K562 (cell line): ENCODE data around the gene SLC30A7.

Experiments
- NCOR1 ChIP-seq: fragments of 450-650 bp; IDR thresholded peaks from 2 replicates; pipeline ENCODE4 v1.6.1; 2016; ENCODE audit warnings: mild to moderate bottlenecking, moderate library complexity
- REST ChIP-seq, 2 experiments: fragments of 450-650 bp; formaldehyde crosslinking in 1 of 2; IDR thresholded peaks; 2 replicates each; pipeline versions ENCODE4 v1.4.0 to v1.6.1; 2014 to 2020; ENCODE audit warnings: mild to moderate bottlenecking in 2 of 2, borderline replicate concordance in 1 of 2, low read depth in 1 of 2
- TGIF2 ChIP-seq: sonication (generic); formaldehyde crosslinking; IDR thresholded peaks from 2 replicates; pipeline ENCODE4 v1.8.1; 2022; ENCODE audit warnings: mild to moderate bottlenecking, missing genetic modification reagents, moderate library complexity
- ZNF586 ChIP-seq: fragments of 450-650 bp; formaldehyde crosslinking; conservative IDR thresholded peaks from 2 replicates; pipeline ENCODE4 v1.4.0; 2020; ENCODE audit warnings: mild to moderate bottlenecking, moderate library complexity
- ZNF707 ChIP-seq: fragments of 250-450 bp; sonication (Bioruptor Pico); conservative IDR thresholded peaks from 2 replicates; pipeline ENCODE4 v1.8.0; 2022; ENCODE audit warnings: inconsistent platforms, mild to moderate bottlenecking, moderate library complexity
- TF ChIP-seq, protein P1 (sequence below), 3 experiments: IDR thresholded peaks in 2 of 3; conservative IDR thresholded peaks in 1 of 3; 2 replicates each; pipeline ENCODE4 v1.5.1; 2011 to 2012; ENCODE audit warnings: low read length in 3 of 3, mild to moderate bottlenecking in 3 of 3, control low read depth in 2 of 3, improper control_type of control experiment in 1 of 3, inconsistent platforms in 1 of 3, low read depth in 1 of 3, mixed read lengths in 1 of 3, moderate library complexity in 1 of 3; ENCODE audit not compliant: insufficient read depth in 2 of 3

DNA sequence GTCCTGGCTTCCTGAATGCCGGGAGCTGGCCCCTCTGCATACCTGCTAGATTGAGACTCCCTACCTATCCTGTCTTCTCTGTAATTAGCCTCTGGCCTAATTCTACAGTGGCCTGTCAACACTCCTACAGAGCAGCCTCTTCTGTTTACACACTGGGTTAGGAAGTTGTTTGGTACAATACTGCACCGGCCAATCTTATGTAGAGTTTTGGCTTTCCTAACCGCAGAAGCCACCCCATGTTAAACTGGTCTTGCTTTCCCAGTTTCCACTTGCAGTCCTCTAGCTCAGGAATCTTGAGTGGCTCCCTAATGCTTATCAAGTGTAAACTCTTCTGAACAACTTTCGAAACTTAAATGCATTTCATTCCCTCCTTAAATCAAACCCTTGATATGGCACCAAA is 86.9 kb downstream of the SLC30A7 start:
- TF ChIP-seq TGIF2 (CRISPR knock-in tag) (no peak), REST (IDR thresholded peaks at IDR 0.05; ENCODE audit: borderline replicate concordance) (no peak), REST (CRISPR knock-in tag; IDR thresholded peaks at IDR 0.05; ENCODE audit: low read depth) (no peak), NCOR1 (no peak), ZNF586 (no peak), ZNF707 (CRISPR knock-in tag) (no peak)
- TF ChIP-seq, protein P1, sequence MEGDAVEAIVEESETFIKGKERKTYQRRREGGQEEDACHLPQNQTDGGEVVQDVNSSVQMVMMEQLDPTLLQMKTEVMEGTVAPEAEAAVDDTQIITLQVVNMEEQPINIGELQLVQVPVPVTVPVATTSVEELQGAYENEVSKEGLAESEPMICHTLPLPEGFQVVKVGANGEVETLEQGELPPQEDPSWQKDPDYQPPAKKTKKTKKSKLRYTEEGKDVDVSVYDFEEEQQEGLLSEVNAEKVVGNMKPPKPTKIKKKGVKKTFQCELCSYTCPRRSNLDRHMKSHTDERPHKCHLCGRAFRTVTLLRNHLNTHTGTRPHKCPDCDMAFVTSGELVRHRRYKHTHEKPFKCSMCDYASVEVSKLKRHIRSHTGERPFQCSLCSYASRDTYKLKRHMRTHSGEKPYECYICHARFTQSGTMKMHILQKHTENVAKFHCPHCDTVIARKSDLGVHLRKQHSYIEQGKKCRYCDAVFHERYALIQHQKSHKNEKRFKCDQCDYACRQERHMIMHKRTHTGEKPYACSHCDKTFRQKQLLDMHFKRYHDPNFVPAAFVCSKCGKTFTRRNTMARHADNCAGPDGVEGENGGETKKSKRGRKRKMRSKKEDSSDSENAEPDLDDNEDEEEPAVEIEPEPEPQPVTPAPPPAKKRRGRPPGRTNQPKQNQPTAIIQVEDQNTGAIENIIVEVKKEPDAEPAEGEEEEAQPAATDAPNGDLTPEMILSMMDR (IDR thresholded peaks at IDR 0.05 in 2 of 3, conservative IDR thresholded peaks at IDR 0.05 in 1 of 3; ENCODE audit: insufficient read depth in 2 of 3, low read depth in 1 of 3, low read length in 3 of 3) = no peak
